GM12875 (cell line): ENCODE results near the gene PUS3.

Experiments used
- H3K4me3 ChIP-seq: one replicate; pipeline ENCODE4 v1.5.1; 2011; ENCODE audit warnings: low read depth, low read length, control low read depth
- TF ChIP-seq, protein P1 (sequence below): IDR thresholded peaks from 2 replicates; pipeline ENCODE4 v1.5.1; 2011; ENCODE audit warnings: low read depth, mild to moderate bottlenecking, control low read depth, inconsistent platforms, low read length, moderate library complexity, borderline replicate concordance; ENCODE audit not compliant: insufficient read depth

PUS3 gene

DNA sequence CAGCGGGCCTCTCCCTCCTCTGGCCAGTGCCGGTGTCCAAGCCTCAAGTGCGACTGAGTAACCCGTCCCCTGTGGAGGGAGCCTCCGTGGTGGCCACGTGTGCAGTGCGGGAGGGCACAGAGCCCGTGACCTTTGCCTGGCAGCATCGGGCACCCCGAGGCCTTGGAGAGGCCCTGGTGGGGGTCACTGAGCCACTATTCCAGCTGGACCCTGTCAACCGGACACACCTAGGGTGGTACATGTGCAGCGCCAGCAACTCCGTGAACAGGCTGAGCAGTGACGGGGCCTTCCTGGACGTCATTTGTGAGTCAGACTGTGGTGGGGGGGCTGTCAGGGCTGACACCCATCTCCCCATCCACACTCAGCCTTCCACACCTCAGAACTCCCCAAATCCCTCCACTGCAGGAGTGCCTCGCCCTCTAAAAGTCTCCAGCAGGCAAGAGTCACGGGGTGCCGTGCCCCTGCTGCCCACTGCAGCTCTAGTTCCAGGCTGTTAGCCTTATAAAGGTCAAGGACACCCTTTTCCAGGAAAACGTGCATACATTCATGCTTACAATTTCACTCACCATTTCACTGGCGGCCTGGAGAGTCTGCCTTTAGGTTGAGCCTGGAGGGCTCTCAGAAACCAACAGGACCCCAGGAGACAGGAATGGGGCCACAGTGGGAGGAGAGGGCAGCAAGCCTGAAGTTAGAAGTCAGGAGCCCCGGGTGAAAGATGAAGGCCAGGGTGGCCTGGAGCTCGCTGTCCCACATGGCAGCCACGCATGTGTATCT is 45.5 kb upstream of the PUS3 start:
- H3K4me3 ChIP-seq, result no peak overlapping the region
- TF ChIP-seq, protein P1, sequence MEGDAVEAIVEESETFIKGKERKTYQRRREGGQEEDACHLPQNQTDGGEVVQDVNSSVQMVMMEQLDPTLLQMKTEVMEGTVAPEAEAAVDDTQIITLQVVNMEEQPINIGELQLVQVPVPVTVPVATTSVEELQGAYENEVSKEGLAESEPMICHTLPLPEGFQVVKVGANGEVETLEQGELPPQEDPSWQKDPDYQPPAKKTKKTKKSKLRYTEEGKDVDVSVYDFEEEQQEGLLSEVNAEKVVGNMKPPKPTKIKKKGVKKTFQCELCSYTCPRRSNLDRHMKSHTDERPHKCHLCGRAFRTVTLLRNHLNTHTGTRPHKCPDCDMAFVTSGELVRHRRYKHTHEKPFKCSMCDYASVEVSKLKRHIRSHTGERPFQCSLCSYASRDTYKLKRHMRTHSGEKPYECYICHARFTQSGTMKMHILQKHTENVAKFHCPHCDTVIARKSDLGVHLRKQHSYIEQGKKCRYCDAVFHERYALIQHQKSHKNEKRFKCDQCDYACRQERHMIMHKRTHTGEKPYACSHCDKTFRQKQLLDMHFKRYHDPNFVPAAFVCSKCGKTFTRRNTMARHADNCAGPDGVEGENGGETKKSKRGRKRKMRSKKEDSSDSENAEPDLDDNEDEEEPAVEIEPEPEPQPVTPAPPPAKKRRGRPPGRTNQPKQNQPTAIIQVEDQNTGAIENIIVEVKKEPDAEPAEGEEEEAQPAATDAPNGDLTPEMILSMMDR, result no peak

DNA sequence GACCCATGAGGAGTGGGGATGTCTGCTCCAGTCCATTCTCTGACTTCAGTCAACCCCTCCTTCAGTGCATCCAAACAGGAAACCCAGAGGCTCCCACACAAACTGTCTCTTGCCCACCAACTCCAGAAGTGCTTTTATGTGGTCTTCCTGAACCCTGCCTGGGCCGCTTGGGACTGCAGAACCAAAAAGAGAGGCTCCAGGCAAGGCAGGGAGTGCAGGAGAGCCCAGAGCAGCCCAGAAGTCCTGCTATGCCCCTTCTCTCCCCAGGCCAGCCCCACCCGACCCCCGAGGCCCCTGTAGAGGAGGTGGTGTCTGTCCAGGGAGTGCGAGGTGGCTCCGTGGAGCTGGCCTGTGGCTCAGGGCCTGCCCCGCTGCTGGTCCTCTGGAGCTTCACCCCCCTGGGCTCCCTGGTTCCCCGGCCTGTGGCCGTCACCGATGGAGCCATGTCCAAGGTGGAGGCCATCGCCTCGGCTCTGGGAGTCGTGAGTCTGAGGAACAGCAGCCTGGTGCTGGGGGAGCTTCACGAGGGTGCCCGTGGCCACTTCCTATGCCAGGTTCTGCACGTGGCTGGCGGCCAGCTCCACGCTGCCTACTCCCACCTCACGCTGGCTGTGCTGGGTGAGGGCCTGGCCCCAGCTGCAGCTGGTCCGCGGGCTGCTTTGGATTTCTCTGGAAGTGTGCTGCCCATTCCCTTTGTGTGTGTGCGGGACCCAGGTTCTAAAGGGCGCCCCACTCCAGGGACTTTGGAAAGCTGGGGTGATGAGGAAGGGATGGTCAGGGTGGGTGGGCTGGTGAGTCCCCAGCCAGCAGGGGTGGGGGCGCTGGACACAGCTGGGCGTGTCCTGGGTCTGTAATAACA is 44.6 kb upstream of the PUS3 start:
- no peak overlapping the region for H3K4me3 ChIP-seq
- TF ChIP-seq, protein P1, result no peak

DNA sequence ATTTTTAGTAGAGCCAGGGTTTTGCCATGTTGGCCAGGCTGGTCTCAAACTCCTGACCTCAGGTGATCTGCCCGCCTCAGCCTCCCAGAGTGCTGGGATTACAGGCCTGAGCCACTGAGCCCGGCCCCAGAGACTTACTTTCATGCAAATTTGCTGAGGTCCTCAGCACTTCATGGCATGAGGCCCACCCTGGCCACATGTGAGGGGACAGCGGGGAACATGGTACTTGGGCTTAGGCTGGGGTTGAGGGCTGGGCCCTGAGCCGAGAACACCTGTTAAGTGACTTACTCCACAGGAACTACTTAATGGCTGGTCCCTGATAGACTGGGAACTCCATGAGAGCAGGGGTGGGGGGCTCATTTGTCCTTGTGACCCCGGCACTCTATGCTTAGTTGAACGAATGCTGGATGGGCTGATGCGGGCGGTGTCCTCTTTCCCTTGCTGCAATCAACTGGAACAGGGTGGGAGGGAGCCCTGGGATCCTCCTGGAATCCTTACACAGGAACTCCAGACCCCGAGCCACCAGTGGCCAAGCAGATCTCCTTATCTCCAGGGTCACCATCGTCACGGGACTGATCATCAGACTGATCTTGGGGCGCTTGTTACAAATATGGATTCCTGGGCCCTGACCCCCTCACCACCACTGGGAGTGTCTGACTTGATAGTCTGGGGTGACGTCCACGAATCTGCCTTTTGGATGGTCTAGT is 43.9 kb upstream of the PUS3 start:
- H3K4me3 ChIP-seq, result no peak overlapping the region
- TF ChIP-seq, protein P1, result no peak

DNA sequence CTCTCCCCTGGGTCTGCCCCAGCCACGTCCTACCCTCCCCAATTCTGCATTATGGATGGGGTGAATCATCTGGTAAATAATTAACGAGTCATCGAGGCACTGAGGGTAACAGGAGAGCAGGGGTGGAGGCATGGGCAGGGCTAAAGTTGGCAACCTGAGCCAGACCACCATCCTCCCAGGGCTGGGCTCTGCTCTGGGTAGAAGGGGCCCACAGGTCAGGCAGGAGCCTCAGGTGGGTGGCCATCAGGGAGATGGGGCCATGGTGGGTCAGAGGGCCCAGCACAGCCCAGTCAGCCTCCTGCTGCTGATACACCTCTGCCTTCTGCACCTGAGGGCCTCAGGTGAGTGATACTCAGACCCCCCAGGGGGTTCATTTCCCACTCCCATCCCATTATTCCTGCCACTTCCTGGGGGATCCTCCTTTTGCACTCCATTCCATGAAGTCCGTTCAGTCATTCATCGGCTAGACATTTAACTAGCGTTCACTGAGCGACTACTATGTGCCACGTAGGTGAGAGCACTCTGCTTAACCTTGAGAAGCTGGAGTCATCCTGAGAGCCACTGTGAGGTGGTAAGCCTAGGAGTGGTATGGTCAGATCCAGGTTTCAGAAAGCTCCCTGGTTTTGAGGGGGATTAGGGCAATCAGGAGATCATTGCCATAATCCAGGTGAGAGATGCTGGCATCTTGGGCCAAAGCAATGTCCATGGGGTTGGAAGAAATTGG is 43.0 kb upstream of the PUS3 start, which contains the start of gene VSIG10L2:
Gene VSIG10L2, plus strand, starts transcription at position 248 of the 724 bp plus-strand sequence. Its CDS starts 12 bp downstream, at position 260.
- TF ChIP-seq, protein P1, result no peak
- H3K4me3 ChIP-seq, result no peak within 1 kb of the TSS

DNA sequence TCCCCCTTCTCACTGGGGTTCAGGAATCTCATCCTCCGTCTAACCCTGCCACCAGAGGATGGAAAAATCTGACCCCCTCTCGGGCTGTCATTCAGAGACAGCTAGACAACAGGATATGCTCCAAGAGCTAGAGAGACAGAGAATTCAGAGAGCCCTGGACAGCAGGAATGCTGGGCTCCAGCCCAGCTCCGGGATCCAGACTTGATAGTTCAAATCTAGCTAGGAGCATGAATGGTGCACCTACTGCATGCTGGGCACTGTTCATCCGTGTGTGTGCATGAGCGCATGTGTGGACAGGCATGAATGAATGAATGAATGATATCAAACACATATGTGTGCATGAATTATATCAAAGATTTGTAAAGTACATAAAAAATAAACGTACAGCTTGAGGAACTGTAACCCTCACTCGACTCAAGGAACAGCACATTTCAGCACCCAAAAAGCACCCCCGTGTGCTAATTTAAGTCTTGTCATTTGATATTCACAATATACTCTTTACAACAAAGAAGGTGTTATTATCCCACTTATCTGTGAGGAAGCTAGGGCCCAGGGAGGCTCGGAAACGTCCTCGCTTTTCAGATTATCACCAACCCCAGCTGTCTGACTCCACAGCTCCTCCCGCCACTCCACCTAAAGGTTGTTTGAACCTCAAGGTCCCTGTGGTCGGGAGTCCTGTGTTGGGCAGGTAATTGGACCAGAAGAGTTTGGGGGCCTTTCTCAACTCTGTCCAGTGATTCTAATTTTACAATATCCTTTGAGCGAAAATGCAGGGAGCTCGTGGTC is 42.2 kb upstream of the PUS3 start:
- no peak overlapping the region for H3K4me3 ChIP-seq
- TF ChIP-seq, protein P1, result no peak
